MM.1S (cell line): Measurements from ENCODE around the gene MUC5B.

Experiments
- DNase-seq: peaks from one replicate; pipeline ENCODE4 v3.0.0-alpha.2; 2015
- H2AFZ ChIP-seq: fragments of 300-600 bp; sonication (generic); 2 replicates; pipeline ENCODE4 v1.6.0; 2016; ENCODE audit warnings: antibody characterized with exemption, low read length
- H3F3A ChIP-seq: fragments of 300-600 bp; sonication (generic); 2 replicates; pipeline ENCODE4 v1.6.1; 2016; ENCODE audit warnings: mild to moderate bottlenecking, antibody characterized with exemption, low read length, moderate library complexity, mixed read lengths; ENCODE audit not compliant: insufficient read depth
- H3K27ac ChIP-seq: fragments of 300-600 bp; sonication (generic); 2 replicates; pipeline ENCODE4 v1.5.1; 2016; ENCODE audit warnings: mild to moderate bottlenecking, low read length
- H3K27me3 ChIP-seq: fragments of 300-600 bp; sonication (generic); replicated peaks from 2 replicates; pipeline ENCODE4 v1.6.0; 2016; ENCODE audit warnings: low read length; ENCODE audit not compliant: insufficient read depth
- H3K36me3 ChIP-seq: fragments of 300-600 bp; sonication (generic); replicated peaks from 2 replicates; pipeline ENCODE4 v1.6.1; 2016; ENCODE audit warnings: mild to moderate bottlenecking, low read length, mixed read lengths; ENCODE audit not compliant: insufficient read depth
- H3K4me1 ChIP-seq: fragments of 300-600 bp; sonication (generic); 2 replicates; pipeline ENCODE4 v1.6.1; 2016; ENCODE audit warnings: low read length, mixed read lengths
- H3K4me2 ChIP-seq: fragments of 300-600 bp; sonication (generic); 2 replicates; pipeline ENCODE4 v1.6.0; 2016; ENCODE audit warnings: low read depth, low read length
- H3K4me3 ChIP-seq: fragments of 300-600 bp; sonication (generic); 2 replicates; pipeline ENCODE4 v1.5.1; 2016; ENCODE audit warnings: low read length, mixed read lengths
- H3K79me2 ChIP-seq: fragments of 300-600 bp; sonication (generic); 2 replicates; pipeline ENCODE4 v1.6.1; 2016; ENCODE audit warnings: mixed run types, low read length, mixed read lengths
- H3K9ac ChIP-seq: fragments of 300-600 bp; sonication (generic); 2 replicates; pipeline ENCODE4 v1.6.1; 2016; ENCODE audit warnings: low read length, mixed read lengths
- H3K9me2 ChIP-seq: fragments of 300-600 bp; sonication (generic); replicated peaks from 2 replicates; pipeline ENCODE4 v1.6.1; 2016; ENCODE audit warnings: mild to moderate bottlenecking, low read length, mixed read lengths; ENCODE audit not compliant: insufficient read depth
- H3K9me3 ChIP-seq: fragments of 300-600 bp; sonication (generic); replicated peaks from 2 replicates; pipeline ENCODE4 v1.6.1; 2016; ENCODE audit warnings: mild to moderate bottlenecking, low read length, mixed read lengths; ENCODE audit not compliant: insufficient read depth
- H4K20me1 ChIP-seq: fragments of 300-600 bp; sonication (generic); 2 replicates; pipeline ENCODE4 v1.6.1; 2016; ENCODE audit warnings: mild to moderate bottlenecking, low read length, moderate library complexity, mixed read lengths; ENCODE audit not compliant: insufficient read depth
- CTCF ChIP-seq: fragments of 300-600 bp; sonication (generic); IDR thresholded peaks from 2 replicates; pipeline ENCODE4 v1.5.1; 2016; ENCODE audit warnings: antibody characterized with exemption, low read length, mixed read lengths
- EZH2 ChIP-seq: fragments of 300-600 bp; sonication (generic); optimal IDR thresholded peaks from 2 replicates; pipeline ENCODE3; 2017; ENCODE audit warnings: low read depth, mild to moderate bottlenecking, antibody characterized with exemption, low read length, mixed read lengths
- EZH2phosphoT487 ChIP-seq: fragments of 300-600 bp; sonication (generic); IDR thresholded peaks from 2 replicates; pipeline ENCODE4 v1.6.1; 2018; ENCODE audit warnings: antibody characterized with exemption, low read length

The MUC5B gene

GRCh38 chr11:1260023-1260501 lies 37.2 kb downstream of the MUC5B start:
- peaks cover 7% of the 10 kb centered on the region; the same call in 1 of the 2 replicates for H3K4me1 ChIP-seq
- TF ChIP-seq CTCF (no peak), EZH2 (no peak), EZH2phosphoT487 (no peak)
- no peak overlapping the region for H3K27ac ChIP-seq

GRCh38 chr11:1260620-1261019 lies 37.8 kb downstream of the MUC5B start:
- Histone ChIP-seq H3K9ac (no peak overlapping the region), H3K27me3 (0 out of 2 replicates have a peak, but pooled peaks cover 7% of the 10 kb centered on the region), H3K9me3 (no peaks in the 10 kb centered on the region), H3K27ac (no peak overlapping the region), H3K4me3 (no peak overlapping the region), H3K36me3 (no peaks in the 10 kb centered on the region), H2AFZ (no peak overlapping the region), H4K20me1 (no peaks in the 10 kb centered on the region), H3K79me2 (no peaks in the 10 kb centered on the region), H3K9me2 (no peaks in the 10 kb centered on the region), H3K4me2 (no peak overlapping the region), H3F3A (no peaks in the 10 kb centered on the region), H3K4me1 (peaks cover 7% of the 10 kb centered on the region; the same call in 1 of the 2 replicates)
- DNase-seq: no peak
- TF ChIP-seq CTCF: no peak
- no peak for TF ChIP-seq EZH2phosphoT487
- TF ChIP-seq EZH2: no peak

More at GRCh38 chr11:1260023-1260501, 37.2 kb downstream of the MUC5B start:
- no peaks in the 10 kb centered on the region for H3F3A ChIP-seq
- no peaks in the 10 kb centered on the region for H3K9me2 ChIP-seq
- no peak for DNase-seq
- H3K36me3 ChIP-seq: no peaks in the 10 kb centered on the region
- no peaks in the 10 kb centered on the region for H4K20me1 ChIP-seq
- no peak overlapping the region for H3K4me2 ChIP-seq
- H3K9me3 ChIP-seq: no peaks in the 10 kb centered on the region
- no peak overlapping the region for H3K9ac ChIP-seq
- H3K27me3 ChIP-seq: 0 out of 2 replicates have a peak, but pooled peaks cover 7% of the 10 kb centered on the region
- no peak overlapping the region for H2AFZ ChIP-seq
- H3K4me3 ChIP-seq: no peak overlapping the region
- no peaks in the 10 kb centered on the region for H3K79me2 ChIP-seq

GRCh38 chr11:1261241-1262071 lies 38.6 kb downstream of the MUC5B start:
- Histone ChIP-seq H3K9ac (no peak overlapping the region), H3K9me3 (no peaks in the 10 kb centered on the region), H3K79me2 (no peaks in the 10 kb centered on the region), H2AFZ (no peak overlapping the region), H3F3A (no peaks in the 10 kb centered on the region), H3K27ac (no peak overlapping the region), H3K4me1 (peaks cover 7% of the 10 kb centered on the region; the same call in 1 of the 2 replicates), H3K9me2 (no peaks in the 10 kb centered on the region), H3K4me3 (no peak overlapping the region), H4K20me1 (no peaks in the 10 kb centered on the region), H3K36me3 (no peaks in the 10 kb centered on the region), H3K27me3 (0 out of 2 replicates have a peak, but pooled peaks cover 7% of the 10 kb centered on the region), H3K4me2 (peak overlapping the region; percentile 92)
- no peak for DNase-seq
- TF ChIP-seq EZH2phosphoT487: no peak
- TF ChIP-seq EZH2: no peak
- TF ChIP-seq CTCF: no peak
